Esophagus squamous epithelium (tissue), 5 donors: ENCODE measurements around the gene MBTD1. TPM values are rescaled to one million over a fixed set of nuclear protein-coding genes. Genes with fewer than 3 reads are reported as not detected.

Experiments
- DNase-seq: peaks from one replicate; lab custom pipeline; 2025; lab: John Stamatoyannopoulos, UW
- H3K27ac ChIP-seq, 4 donors: fragments of 200-600 bp; sonication (generic); one replicate each; pipeline ENCODE4 v1.5.1; 2016 to 2019; ENCODE audit warnings: mild to moderate bottlenecking in 1 of 4
- H3K27me3 ChIP-seq, 4 donors: fragments of 200-600 bp; sonication (generic); 1 replicate in 3 of 4; 2 replicates in 1 of 4; pipeline versions ENCODE4 v1.5.1 to v1.6.0; 2017 to 2021; ENCODE audit warnings: antibody characterized with exemption in 1 of 4
- H3K36me3 ChIP-seq, 3 donors: fragments of 200-600 bp; sonication (generic); one replicate each; pipeline ENCODE4 v1.5.1; 2016 to 2019
- H3K4me1 ChIP-seq, 3 donors: fragments of 200-600 bp; sonication (generic); one replicate each; pipeline ENCODE4 v1.5.1; 2017 to 2019
- H3K4me3 ChIP-seq, 4 donors: fragments of 200-600 bp; sonication (generic); 1 replicate in 3 of 4; 2 replicates in 1 of 4; pipeline ENCODE4 v1.5.1; 2016 to 2019; ENCODE audit warnings: mild to moderate bottlenecking in 2 of 4, moderate library complexity in 1 of 4
- H3K9me3 ChIP-seq, 3 donors: fragments of 200-600 bp; sonication (generic); one replicate each; pipeline ENCODE4 v1.5.1; 2016 to 2019
- CTCF ChIP-seq, 6 experiments: fragments of 450-650 bp in 4 of 6; fragments of 200-600 bp in 2 of 6; sonication (generic) in 2 of 6; IDR thresholded peaks; one replicate each; pipeline ENCODE4 v1.5.1; 2016 to 2019; ENCODE audit warnings: antibody characterized with exemption in 6 of 6, mild to moderate bottlenecking in 4 of 6, moderate library complexity in 4 of 6
- POLR2A ChIP-seq, 4 donors: fragments of 450-650 bp; IDR thresholded peaks; one replicate each; pipeline ENCODE4 v1.6.1; 2017; ENCODE audit warnings: antibody characterized with exemption in 4 of 4, mild to moderate bottlenecking in 4 of 4, moderate library complexity in 3 of 4
- WGBS, 2 donors: methylation state at CpG; one replicate each; pipeline ENCODE4 v1.1.5; 2018; 5-methylcytosine and 5-hydroxymethylcytosine counted together
- intact Hi-C: fragments of 100-400 bp; cut with DNase I; formaldehyde crosslinking; loops from one replicate; pipeline ENCODE4 v1.15.0; 2022
- total RNA-seq, 4 donors: library from RNA; depleted of rRNA; stranded (reverse); fragments of >200 nt; gene quantifications; one replicate each; pipeline ENCODE4 v1.1.0, GENCODE V29; 2016
- donor health status: DM: yes; HTN: yes; CAD: no.

MBTD1 gene
- total RNA-seq, 4 donors from 2014 or later: 6.1 to 21.4 (median 9.4) TPM

DNA sequence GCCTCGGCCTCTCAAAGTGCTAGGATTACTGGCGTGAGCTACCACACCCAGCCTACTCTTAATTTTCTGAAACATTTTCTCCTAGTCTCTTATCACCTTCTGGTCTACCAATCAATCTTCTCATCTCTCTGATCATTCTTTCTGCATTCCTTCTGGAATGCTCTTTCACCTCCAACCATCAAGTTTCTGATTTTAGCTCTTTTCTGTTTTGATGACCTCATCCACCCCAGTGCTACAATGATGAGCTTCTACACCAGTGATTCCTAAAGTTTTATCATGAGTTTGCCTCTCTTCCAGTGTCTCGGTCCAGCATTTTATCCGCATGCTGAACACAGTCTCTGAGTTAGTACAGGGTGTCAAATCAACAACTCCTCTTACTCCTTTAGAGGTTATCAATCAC lies 62.1 kb downstream of the MBTD1 start:
- peaks cover 0 to 99% (median 33%) of the 10 kb centered on the region in 3 donors for H3K36me3 ChIP-seq
- intact Hi-C loops: no loop called here
- 92 to 97% methylated on average over 3 to 4 of the region's 4 CpGs for WGBS, 2 donors
- no peak for TF ChIP-seq CTCF (IDR thresholded peaks at IDR 0.05)
- TF ChIP-seq POLR2A (IDR thresholded peaks at IDR 0.05): no peak
- H3K4me3 ChIP-seq: no peak overlapping the region
- H3K9me3 ChIP-seq: no peaks in the 10 kb centered on the region
- no peak overlapping the region for H3K27ac ChIP-seq
- H3K27me3 ChIP-seq: no peaks in the 10 kb centered on the region
- no peak for DNase-seq
- no peaks in the 10 kb centered on the region for H3K4me1 ChIP-seq

DNA sequence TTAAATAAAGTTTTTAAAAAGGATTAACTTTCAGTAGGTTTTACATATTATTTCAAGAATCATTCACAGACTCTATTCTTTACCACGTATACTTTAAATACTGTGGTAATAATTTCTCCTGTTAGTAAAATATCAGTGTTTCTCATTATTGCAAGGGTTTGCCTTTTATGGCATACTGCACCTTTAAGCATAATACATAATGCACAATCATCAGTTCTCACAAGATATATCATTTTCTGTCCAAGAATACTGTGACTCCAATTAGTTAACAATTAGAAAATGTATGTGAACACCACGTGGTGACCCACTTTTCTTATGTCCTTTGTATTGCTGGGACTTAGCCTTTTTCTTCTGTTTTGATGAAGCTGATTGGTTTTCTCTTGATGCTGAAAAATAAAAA lies 68.0 kb downstream of the MBTD1 start:
- intact Hi-C loops: no loop called here
- TF ChIP-seq CTCF (IDR thresholded peaks at IDR 0.05) (no peak), POLR2A (IDR thresholded peaks at IDR 0.05) (no peak)
- H3K4me3 ChIP-seq: no peak overlapping the region
- no peak for DNase-seq
- no peaks in the 10 kb centered on the region for H3K4me1 ChIP-seq
- 84 to 91% methylated on average over 2 of the region's 2 CpGs for WGBS, 2 donors
- H3K9me3 ChIP-seq: no peaks in the 10 kb centered on the region
- peaks cover 4 to 99% (median 24%) of the 10 kb centered on the region in 3 donors for H3K36me3 ChIP-seq
- H3K27me3 ChIP-seq: no peaks in the 10 kb centered on the region
- H3K27ac ChIP-seq: no peak overlapping the region

GRCh38 chr17:51189628-51190027 lies 70.2 kb downstream of the MBTD1 start:
- 79 to 88% methylated on average over 1 of the region's 1 CpG for WGBS, 2 donors
- H3K9me3 ChIP-seq: no peaks in the 10 kb centered on the region
- intact Hi-C loops: no loop called here
- peaks cover 4 to 100% (median 26%) of the 10 kb centered on the region in 3 donors for H3K36me3 ChIP-seq
- no peaks in the 10 kb centered on the region for H3K4me1 ChIP-seq
- H3K27me3 ChIP-seq: no peaks in the 10 kb centered on the region
- no peak for TF ChIP-seq CTCF (IDR thresholded peaks at IDR 0.05)
- no peak for TF ChIP-seq POLR2A (IDR thresholded peaks at IDR 0.05)
- no peak overlapping the region for H3K27ac ChIP-seq
- no peak for DNase-seq
- H3K4me3 ChIP-seq: no peak overlapping the region

GRCh38 chr17:51189162-51189561 lies 70.7 kb downstream of the MBTD1 start:
- Histone ChIP-seq H3K4me3 (no peak overlapping the region), H3K27me3 (no peaks in the 10 kb centered on the region), H3K36me3 (peaks cover 4 to 100% (median 26%) of the 10 kb centered on the region in 3 donors), H3K4me1 (no peaks in the 10 kb centered on the region), H3K9me3 (no peaks in the 10 kb centered on the region), H3K27ac (no peak overlapping the region)
- no peak for TF ChIP-seq CTCF (IDR thresholded peaks at IDR 0.05)
- TF ChIP-seq POLR2A (IDR thresholded peaks at IDR 0.05): no peak
- DNase-seq: no peak
- intact Hi-C loops: no loop called here

DNA sequence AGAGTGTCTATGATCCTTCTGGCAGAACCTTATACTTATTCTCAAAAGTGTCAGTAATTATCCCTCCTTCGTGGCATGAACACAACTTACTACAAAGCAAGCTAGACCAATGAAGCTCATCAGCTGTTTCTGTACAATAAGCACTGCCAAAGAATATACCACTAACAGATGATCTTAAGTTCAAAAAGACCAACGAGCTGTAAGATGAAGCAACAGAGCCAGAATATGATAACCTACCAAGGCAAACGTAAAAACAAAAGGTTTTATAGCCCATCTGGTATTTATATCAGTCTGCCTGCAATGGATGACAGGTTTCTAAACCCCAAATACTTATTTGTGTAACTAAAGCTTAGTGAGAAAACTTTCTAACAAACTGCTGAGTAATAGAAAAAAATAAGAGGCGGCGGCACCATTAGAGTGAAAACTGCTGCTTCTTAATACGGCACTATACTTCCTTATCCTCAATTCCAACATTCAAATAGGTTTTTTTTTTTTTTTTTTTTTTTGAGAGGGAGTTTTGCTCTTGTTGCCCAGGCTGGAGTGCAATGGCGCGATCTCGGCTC lies 71.5 kb downstream of the MBTD1 start:
- TF ChIP-seq CTCF (IDR thresholded peaks at IDR 0.05) (no peak), POLR2A (IDR thresholded peaks at IDR 0.05) (no peak)
- Histone ChIP-seq H3K9me3 (no peaks in the 10 kb centered on the region), H3K4me1 (no peaks in the 10 kb centered on the region), H3K27ac (no peak overlapping the region), H3K27me3 (no peaks in the 10 kb centered on the region), H3K36me3 (peaks cover 4 to 100% (median 20%) of the 10 kb centered on the region in 3 donors), H3K4me3 (no peak overlapping the region)
- no peak for DNase-seq
- intact Hi-C loops: no loop called here
- WGBS, 2 donors: 76 to 84% methylated on average over 9 of the region's 9 CpGs
